HG03354 (cell line): ENCODE data around the gene FARP1.

Source experiments
- ATAC-seq: cut with Tn5 transposase; IDR thresholded peaks from one replicate; pipeline ENCODE4 v1.9.1; 2021; ENCODE audit warnings: mild to moderate bottlenecking; ENCODE audit not compliant: unreplicated experiment, poor library complexity, severe bottlenecking

Gene FARP1

GRCh38 chr13:98129059-98129746, 13.7 kb upstream of the FARP1 start:
- ATAC-seq = no peak

GRCh38 chr13:98133946-98134345, 8.9 kb upstream of the FARP1 start:
- peak; percentile 88 for ATAC-seq

GRCh38 chr13:98134901-98135300, 8.0 kb upstream of the FARP1 start:
- ATAC-seq = no peak

GRCh38 chr13:98141091-98141490, 1.8 kb upstream of the FARP1 start:
- no peak for ATAC-seq

- peak; percentile 17 for ATAC-seq
These were observed 1.1 kb upstream of the FARP1 start for GRCh38 chr13:98141509-98142379.

- ATAC-seq = peak; percentile 38
These were observed 261 bp downstream of the FARP1 start for GRCh38 chr13:98143157-98143553.

- ATAC-seq = peak; percentile 7
These were observed 720 bp downstream of the FARP1 start for GRCh38 chr13:98143601-98144026.

- no peak for ATAC-seq
These were observed 1.3 kb downstream of the FARP1 start for GRCh38 chr13:98144027-98144741.

- no peak for ATAC-seq
These were observed 2.0 kb downstream of the FARP1 start for GRCh38 chr13:98144801-98145350.

- no peak for ATAC-seq
These were observed 4.6 kb downstream of the FARP1 start for GRCh38 chr13:98147521-98147920.

GRCh38 chr13:98150832-98151479, 8.1 kb downstream of the FARP1 start:
- no peak for ATAC-seq

GRCh38 chr13:98155475-98156109, 12.7 kb downstream of the FARP1 start:
- no peak for ATAC-seq

- ATAC-seq = no peak
These were observed 13.4 kb downstream of the FARP1 start for GRCh38 chr13:98156259-98156658.

GRCh38 chr13:98157188-98157587, 14.3 kb downstream of the FARP1 start:
- no peak for ATAC-seq

GRCh38 chr13:98157609-98158008, 14.7 kb downstream of the FARP1 start:
- no peak for ATAC-seq

GRCh38 chr13:98158172-98158899, 15.4 kb downstream of the FARP1 start:
- no peak for ATAC-seq

- ATAC-seq = no peak
These were observed 20.0 kb downstream of the FARP1 start for GRCh38 chr13:98162935-98163334.

GRCh38 chr13:98169331-98169730, 26.4 kb downstream of the FARP1 start:
- ATAC-seq = no peak
